VCaP (cell line): ENCODE measurements around the gene BEX2.

Experiments used
- H3K27ac ChIP-seq: fragments of 450-650 bp; 2 replicates; pipeline ENCODE4 v1.5.1; 2017
- CTCF ChIP-seq: fragments of 450-650 bp; conservative IDR thresholded peaks from 2 replicates; pipeline ENCODE4 v1.5.1; 2017; ENCODE audit warnings: mild to moderate bottlenecking, moderate library complexity

The BEX2 gene

GRCh38 chrX:103304705-103305104, 6.1 kb downstream of the BEX2 start:
- no peak overlapping the region for H3K27ac ChIP-seq
- no peak for TF ChIP-seq CTCF

- TF ChIP-seq CTCF: no peak
- H3K27ac ChIP-seq: no peak overlapping the region
These were observed 17.7 kb downstream of the BEX2 start for GRCh38 chrX:103293118-103293517.

- no peak overlapping the region for H3K27ac ChIP-seq
- no peak for TF ChIP-seq CTCF
These were observed 31.2 kb downstream of the BEX2 start for GRCh38 chrX:103279624-103280023.

GRCh38 chrX:103276581-103277002, 34.2 kb downstream of the BEX2 start, which contains the start of gene TCEAL5:
TCEAL5 (minus strand) TSS chrX:103276750; CDS start chrX:103274563, 2,187 bp downstream.
- TF ChIP-seq CTCF: no peak
- H3K27ac ChIP-seq: no peak within 1 kb of the TSS

GRCh38 chrX:103275947-103276567, 34.7 kb downstream of the BEX2 start:
- TF ChIP-seq CTCF: no peak
- H3K27ac ChIP-seq: no peak overlapping the region

GRCh38 chrX:103274284-103274683, 36.5 kb downstream of the BEX2 start:
- TF ChIP-seq CTCF: no peak
- H3K27ac ChIP-seq: no peak overlapping the region
